C1 segment of cervical spinal cord (tissue), 14 donors: ENCODE data around the gene MAGI3.

Experiments
- DNase-seq, 14 donors: peaks; one replicate each; lab custom pipeline; 2025; lab: John Stamatoyannopoulos, UW

Gene MAGI3

DNA sequence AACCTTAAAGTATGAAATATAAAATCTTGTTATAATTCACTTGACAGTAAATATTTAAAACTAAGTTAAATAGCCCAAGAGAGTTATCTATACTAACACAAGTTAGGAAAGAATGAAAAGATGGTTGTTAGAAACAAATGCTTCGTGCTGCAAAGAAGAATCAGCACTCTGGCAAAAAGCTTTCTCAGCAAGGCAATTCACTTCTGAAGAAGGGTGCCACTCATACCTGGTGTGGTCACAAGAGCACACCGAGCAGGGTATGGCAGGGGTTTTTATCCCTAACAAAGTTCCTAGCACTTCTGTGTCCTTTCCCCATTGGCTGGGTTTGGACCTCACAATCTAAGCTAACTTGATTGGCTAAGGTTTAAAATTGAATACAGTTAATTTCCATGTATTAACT lies 121.0 kb downstream of the MAGI3 start:
- no peak for DNase-seq

- DNase-seq = no peak
Observed at GRCh38 chr1:113515498-113515897, 125.2 kb downstream of the MAGI3 start.

- DNase-seq = no peak
Observed at GRCh38 chr1:113517346-113517745, 127.0 kb downstream of the MAGI3 start.

DNA sequence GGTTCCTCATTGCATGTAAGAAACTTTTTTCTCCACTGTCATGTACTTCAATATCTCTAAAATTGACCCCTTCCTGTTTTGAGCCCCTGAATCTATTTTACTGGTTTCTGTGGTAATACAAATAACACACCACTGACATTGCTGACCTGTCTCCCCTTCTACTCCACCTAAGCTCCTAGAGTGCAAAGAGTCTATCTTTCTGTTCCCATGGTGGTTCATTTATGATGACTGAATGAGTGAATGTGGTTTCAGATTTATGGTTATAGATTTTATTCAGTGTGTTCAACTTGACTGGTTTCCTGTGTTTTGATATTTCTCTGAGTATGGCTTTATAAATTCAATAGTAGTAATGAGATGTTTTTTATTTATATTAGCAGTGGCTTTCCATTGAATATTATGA lies 127.7 kb downstream of the MAGI3 start:
- no peak for DNase-seq

DNA sequence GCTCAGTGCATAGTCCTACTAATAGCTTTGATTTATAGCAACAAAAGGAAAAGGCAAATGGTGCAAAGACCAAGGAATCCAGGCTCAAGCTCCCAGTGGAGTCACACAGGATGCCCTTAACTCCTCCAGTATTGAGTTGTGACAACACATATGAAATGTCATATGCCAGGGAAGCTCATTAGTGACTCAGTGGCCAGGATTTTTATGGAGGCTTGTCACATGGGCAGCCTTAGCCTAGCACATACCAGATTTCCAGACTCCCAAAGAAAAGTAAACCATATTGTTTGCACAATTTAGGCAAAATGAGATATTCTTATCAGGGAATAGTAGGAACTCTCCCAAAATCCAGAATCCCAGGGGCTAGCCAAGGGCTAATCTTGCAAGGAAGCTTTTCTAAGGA lies 129.2 kb downstream of the MAGI3 start:
- no peak for DNase-seq

GRCh38 chr1:113530021-113530420 lies 139.7 kb downstream of the MAGI3 start:
- no peak for DNase-seq

GRCh38 chr1:113531321-113531720 lies 141.0 kb downstream of the MAGI3 start:
- no peak for DNase-seq

- no peak for DNase-seq
Observed at GRCh38 chr1:113533061-113533460, 142.7 kb downstream of the MAGI3 start.

DNA sequence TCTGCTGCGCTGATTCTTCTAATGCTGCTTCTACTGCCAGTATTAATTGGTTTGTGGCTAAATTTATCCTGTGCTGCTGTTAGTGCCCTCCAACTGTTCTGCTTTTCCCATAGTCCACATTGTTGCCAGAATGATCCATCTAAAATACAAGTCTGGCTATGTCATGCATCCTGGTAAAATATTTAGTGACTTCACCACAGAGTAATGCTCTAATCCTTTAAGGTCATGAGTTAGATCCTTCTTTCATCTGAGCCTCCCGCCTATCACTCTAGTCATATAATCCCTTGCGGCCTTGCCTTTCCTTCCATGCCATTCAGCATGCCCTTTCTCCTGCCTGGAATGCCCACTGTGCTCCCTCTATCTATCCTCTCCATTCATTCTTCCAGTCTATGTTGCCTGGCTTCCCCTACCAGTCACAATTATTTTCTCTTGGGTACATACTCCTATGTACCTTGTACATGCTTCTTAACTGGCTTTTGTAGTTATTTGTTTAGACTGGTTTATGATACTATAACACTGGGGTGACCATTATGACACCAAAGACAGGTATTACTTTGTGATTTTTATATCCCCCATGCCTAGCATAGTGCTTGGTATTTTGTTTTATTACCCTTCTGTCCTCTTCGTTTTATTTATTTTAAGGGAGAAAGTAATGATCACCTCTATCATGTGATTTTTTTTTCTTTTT lies 144.0 kb downstream of the MAGI3 start:
- DNase-seq = no peak

DNA sequence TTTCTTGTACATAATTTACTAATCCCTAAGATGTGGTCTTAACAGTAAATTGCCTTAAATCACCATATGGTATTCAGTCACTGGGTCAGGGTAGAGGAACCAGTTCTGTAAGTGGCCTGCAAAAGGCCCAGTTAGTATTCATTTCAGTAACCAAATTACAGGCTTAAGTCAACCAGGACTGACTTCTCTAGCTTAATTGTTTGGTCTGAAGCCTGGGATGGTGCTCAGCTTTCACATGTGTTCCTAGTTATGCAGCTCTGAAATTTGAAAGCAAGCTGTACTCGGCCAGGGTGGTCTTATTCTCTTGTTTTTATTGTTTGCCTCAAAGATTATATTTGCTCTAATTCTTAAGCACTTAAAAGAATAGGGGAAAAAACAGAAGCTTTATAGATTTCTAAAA lies 144.6 kb downstream of the MAGI3 start:
- DNase-seq = no peak

- DNase-seq = no peak
Observed at GRCh38 chr1:113536182-113536780, 146.0 kb downstream of the MAGI3 start.

GRCh38 chr1:113538225-113538624 lies 147.9 kb downstream of the MAGI3 start:
- no peak for DNase-seq

GRCh38 chr1:113540335-113540734 lies 150.0 kb downstream of the MAGI3 start:
- DNase-seq = no peak

GRCh38 chr1:113541106-113541505 lies 150.8 kb downstream of the MAGI3 start:
- DNase-seq = no peak

GRCh38 chr1:113542221-113542701 lies 151.9 kb downstream of the MAGI3 start:
- no peak for DNase-seq

DNA sequence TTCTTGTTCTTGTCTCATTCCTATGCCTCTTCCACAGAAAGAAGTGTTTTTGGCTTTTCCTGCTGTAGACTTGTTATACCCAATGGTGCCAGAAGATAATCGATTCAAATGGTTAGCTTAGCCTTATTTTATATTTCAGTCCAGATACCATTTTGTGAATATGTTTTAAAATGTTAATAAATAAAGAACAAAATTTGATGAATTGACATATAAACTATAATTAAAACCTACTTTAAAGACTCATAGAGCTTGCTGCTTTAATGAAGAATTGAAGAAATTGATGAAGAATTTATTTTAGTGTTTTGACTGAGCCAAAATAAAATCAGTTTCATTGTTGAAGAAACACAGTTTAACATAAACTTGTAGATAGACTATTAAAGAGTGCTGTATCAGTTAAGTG lies 152.8 kb downstream of the MAGI3 start:
- no peak for DNase-seq

DNA sequence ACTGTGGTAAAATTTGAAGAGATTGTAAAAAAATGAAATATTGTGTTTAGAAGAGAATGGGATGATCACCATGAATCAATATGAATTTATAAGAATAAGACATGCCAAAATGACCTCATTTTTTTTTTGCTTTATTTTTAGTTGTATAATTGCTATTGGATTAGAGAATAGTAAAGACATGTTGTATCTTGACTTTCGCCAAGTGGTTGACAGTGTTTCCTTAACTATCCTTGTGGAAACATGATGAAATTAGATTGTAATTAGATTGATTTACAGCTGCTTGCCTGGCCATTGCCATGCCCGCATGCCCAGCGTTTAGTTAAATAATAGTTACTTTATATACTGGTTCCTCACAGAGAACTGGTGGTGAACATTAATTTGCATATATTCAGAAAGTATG lies 154.9 kb downstream of the MAGI3 start:
- no peak for DNase-seq

- no peak for DNase-seq
Observed at GRCh38 chr1:113545626-113546025, 155.3 kb downstream of the MAGI3 start.

DNA sequence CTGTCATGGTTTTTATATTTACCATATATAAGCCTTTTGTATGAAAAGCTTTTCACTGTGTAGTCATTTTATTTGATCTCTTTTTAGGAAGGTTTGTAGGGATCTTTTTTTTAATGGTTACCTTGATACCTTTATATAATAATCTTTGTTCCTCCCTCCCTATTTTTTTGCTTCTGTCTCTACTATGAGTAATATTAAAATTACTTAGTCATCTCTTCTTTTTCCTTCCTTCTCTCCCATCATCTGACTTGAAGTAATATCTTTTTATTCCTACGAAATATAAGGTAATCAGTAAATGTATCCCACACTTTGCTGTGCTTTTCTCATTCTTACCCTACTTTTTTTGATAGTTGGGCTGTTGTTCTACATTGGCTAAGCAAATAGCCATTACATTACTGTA lies 161.4 kb downstream of the MAGI3 start:
- DNase-seq = no peak

DNA sequence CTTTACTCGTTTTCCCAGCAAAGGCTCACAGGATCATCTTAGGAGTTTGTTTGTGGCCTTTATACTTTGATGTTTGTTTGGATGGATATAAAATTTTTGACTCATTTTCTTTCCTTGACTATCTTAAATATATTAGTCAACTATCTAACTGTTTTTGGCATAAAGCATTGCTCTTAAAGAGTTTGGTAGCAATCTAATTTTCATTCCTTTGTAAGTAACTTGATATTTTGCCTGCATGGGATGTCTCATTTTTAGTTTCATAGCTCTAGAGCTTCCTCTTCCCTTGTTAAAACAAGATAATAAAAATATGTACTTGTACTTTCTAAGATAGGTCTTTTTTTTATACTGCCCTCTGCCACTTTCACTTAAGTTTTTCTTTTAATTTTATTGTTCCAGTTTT lies 161.9 kb downstream of the MAGI3 start:
- no peak for DNase-seq

DNA sequence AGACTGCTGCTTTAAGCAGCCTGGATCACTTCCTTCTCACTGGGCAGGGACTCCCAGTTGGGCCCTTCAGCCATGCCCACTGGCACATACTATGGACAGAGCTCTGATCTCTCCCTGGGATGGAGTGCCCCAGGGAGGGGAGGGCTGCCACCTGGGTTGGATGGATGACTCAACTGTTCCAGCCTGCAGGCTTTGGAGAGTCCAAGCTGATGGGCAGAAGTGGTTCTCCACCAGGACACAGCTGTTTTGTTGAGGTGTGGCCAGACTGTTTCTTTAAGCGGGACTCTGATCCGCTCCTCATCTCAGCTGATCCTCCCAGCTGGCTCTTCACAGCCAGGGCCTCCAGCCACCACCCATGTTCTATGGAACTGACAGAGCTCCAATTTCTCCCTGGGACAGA lies 166.9 kb downstream of the MAGI3 start:
- no peak for DNase-seq

GRCh38 chr1:113565621-113566020 lies 175.3 kb downstream of the MAGI3 start:
- DNase-seq = no peak

DNA sequence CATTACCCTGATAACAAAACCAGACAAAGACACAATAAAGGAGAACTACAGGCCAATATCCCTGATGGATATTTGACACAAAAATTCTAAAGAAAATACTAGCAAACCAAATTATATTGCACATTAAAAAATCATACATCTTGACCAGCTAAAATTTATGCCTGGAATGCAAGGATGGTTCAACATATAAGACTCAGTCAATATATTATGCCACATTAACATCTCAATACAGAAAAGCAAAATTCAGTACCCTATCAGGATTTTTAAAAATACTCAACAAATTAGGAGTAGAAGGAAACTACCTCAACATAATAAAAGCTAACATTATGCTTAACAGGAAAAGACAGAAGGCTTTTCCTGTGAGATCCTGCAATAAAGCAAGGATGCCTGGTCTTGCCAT lies 177.1 kb downstream of the MAGI3 start:
- DNase-seq = no peak
